GM21515 (cell line): ENCODE measurements around the gene PDE3B.
"Not testable (repeated sequence)": the region's sequence is repeated elsewhere in the genome, so short reads cannot be mapped to it uniquely, and the experiment has no call there.

Source experiments
- ATAC-seq: cut with Tn5 transposase; IDR thresholded peaks from one replicate; pipeline ENCODE4 v1.9.1; 2021; ENCODE audit not compliant: unreplicated experiment

PDE3B gene

GRCh38 chr11:14793546-14793945 lies 149.9 kb downstream of the PDE3B start:
- ATAC-seq, result no peak

GRCh38 chr11:14796028-14796427 lies 152.4 kb downstream of the PDE3B start:
- not testable (repeated sequence) for ATAC-seq

GRCh38 chr11:14803846-14804245 lies 160.2 kb downstream of the PDE3B start:
- ATAC-seq, result no peak

GRCh38 chr11:14809466-14809865 lies 165.9 kb downstream of the PDE3B start:
- ATAC-seq, result no peak

GRCh38 chr11:14812757-14813156 lies 169.2 kb downstream of the PDE3B start:
- ATAC-seq, result no peak

GRCh38 chr11:14813516-14813915 lies 169.9 kb downstream of the PDE3B start:
- no peak for ATAC-seq

- ATAC-seq, result no peak
Measured at GRCh38 chr11:14818779-14819178, 175.2 kb downstream of the PDE3B start.

GRCh38 chr11:14819596-14819995 lies 176.0 kb downstream of the PDE3B start:
- no peak for ATAC-seq

GRCh38 chr11:14821031-14821430 lies 177.4 kb downstream of the PDE3B start:
- ATAC-seq, result no peak

GRCh38 chr11:14826600-14826999 lies 183.0 kb downstream of the PDE3B start:
- no peak for ATAC-seq

GRCh38 chr11:14835496-14836492 lies 192.2 kb downstream of the PDE3B start:
- no peak for ATAC-seq

- ATAC-seq, result no peak
Measured at GRCh38 chr11:14842002-14842401, 198.4 kb downstream of the PDE3B start.

- ATAC-seq, result no peak
Measured at GRCh38 chr11:14852571-14853177, 209.1 kb downstream of the PDE3B start.

- no peak for ATAC-seq
Measured at GRCh38 chr11:14854057-14854456, 210.5 kb downstream of the PDE3B start.

- no peak for ATAC-seq
Measured at GRCh38 chr11:14855890-14856289, 212.3 kb downstream of the PDE3B start.

- ATAC-seq, result no peak
Measured at GRCh38 chr11:14857621-14858020, 214.0 kb downstream of the PDE3B start.

- ATAC-seq, result no peak
Measured at GRCh38 chr11:14858404-14858803, 214.8 kb downstream of the PDE3B start.

- no peak for ATAC-seq
Measured at GRCh38 chr11:14860511-14860910, 216.9 kb downstream of the PDE3B start.

- no peak for ATAC-seq
Measured at GRCh38 chr11:14861680-14862079, 218.1 kb downstream of the PDE3B start.

- not testable (repeated sequence) for ATAC-seq
Measured at GRCh38 chr11:14863775-14864174, 220.2 kb downstream of the PDE3B start.

- no peak for ATAC-seq
Measured at GRCh38 chr11:14872032-14872431, 228.4 kb downstream of the PDE3B start.

- ATAC-seq, result no peak
Measured at GRCh38 chr11:14873632-14874031, 230.0 kb downstream of the PDE3B start.
